Stimulated activated CD4-positive, alpha-beta T cell treated with anti-CD3 and anti-CD28 coated beads, Interleukin-2, amount 100 ng/mL, for 24 hours (primary cell): ENCODE data around the gene NEDD9.

Source experiments
- DNase-seq, 2 donors: peaks; one replicate each; pipeline ENCODE4 v3.0.0-alpha.2; 2020

NEDD9 gene

GRCh38 chr6:11200356-11200755, 32.1 kb downstream of the NEDD9 start:
- DNase-seq, result no peak

GRCh38 chr6:11198663-11199603, 33.5 kb downstream of the NEDD9 start:
- DNase-seq, result no peak

GRCh38 chr6:11197850-11198249, 34.6 kb downstream of the NEDD9 start:
- no peak for DNase-seq

- no peak for DNase-seq
Observed at GRCh38 chr6:11197175-11197536, 35.3 kb downstream of the NEDD9 start.

- no peak for DNase-seq
Observed at GRCh38 chr6:11196511-11197174, 35.8 kb downstream of the NEDD9 start.

- no peak for DNase-seq
Observed at GRCh38 chr6:11194356-11195218, 37.9 kb downstream of the NEDD9 start.

- DNase-seq, result no peak
Observed at GRCh38 chr6:11193434-11193833, 39.0 kb downstream of the NEDD9 start.

- DNase-seq, result no peak
Observed at GRCh38 chr6:11192167-11192566, 40.3 kb downstream of the NEDD9 start.

- no peak for DNase-seq
Observed at GRCh38 chr6:11190625-11191245, 41.7 kb downstream of the NEDD9 start.

- DNase-seq, result no peak
Observed at GRCh38 chr6:11189865-11190624, 42.4 kb downstream of the NEDD9 start.

GRCh38 chr6:11188161-11188915, 44.1 kb downstream of the NEDD9 start:
- no peak for DNase-seq

GRCh38 chr6:11187301-11187700, 45.2 kb downstream of the NEDD9 start:
- DNase-seq, result no peak

- no peak for DNase-seq
Observed at GRCh38 chr6:11185204-11185842, 47.1 kb downstream of the NEDD9 start.

- DNase-seq, result no peak
Observed at GRCh38 chr6:11183761-11184362, 48.6 kb downstream of the NEDD9 start.

- DNase-seq, result no peak
Observed at GRCh38 chr6:11181478-11182136, 50.9 kb downstream of the NEDD9 start.

- DNase-seq, result no peak
Observed at GRCh38 chr6:11179419-11180202, 52.9 kb downstream of the NEDD9 start.

- no peak for DNase-seq
Observed at GRCh38 chr6:11179088-11179418, 53.4 kb downstream of the NEDD9 start.

- DNase-seq, result no peak
Observed at GRCh38 chr6:11177271-11177670, 55.2 kb downstream of the NEDD9 start.

- no peak for DNase-seq
Observed at GRCh38 chr6:11174242-11174611, 58.2 kb downstream of the NEDD9 start.
